Upper lobe of left lung (tissue), 4 donors: Measurements from ENCODE around the gene SACM1L.

Source experiments
- EP300 ChIP-seq, 4 donors: sonication (generic); formaldehyde crosslinking; IDR thresholded peaks; one replicate each; pipeline ENCODE4 v1.5.1; 2017; ENCODE audit warnings: antibody characterized with exemption in 4 of 4, control low read depth in 2 of 4
- POLR2AphosphoS5 ChIP-seq, 2 donors: sonication (generic); formaldehyde crosslinking; IDR thresholded peaks; one replicate each; pipeline ENCODE4 v1.5.1; 2017; ENCODE audit warnings: antibody characterized with exemption in 2 of 2
- TF ChIP-seq, protein P1 (sequence below), 6 experiments: fragments of 450-650 bp in 4 of 6; fragments of 200-600 bp in 2 of 6; sonication (generic) in 2 of 6; IDR thresholded peaks; one replicate each; pipeline ENCODE4 v1.5.1; 2016 to 2019; ENCODE audit warnings: antibody characterized with exemption in 6 of 6

DNA sequence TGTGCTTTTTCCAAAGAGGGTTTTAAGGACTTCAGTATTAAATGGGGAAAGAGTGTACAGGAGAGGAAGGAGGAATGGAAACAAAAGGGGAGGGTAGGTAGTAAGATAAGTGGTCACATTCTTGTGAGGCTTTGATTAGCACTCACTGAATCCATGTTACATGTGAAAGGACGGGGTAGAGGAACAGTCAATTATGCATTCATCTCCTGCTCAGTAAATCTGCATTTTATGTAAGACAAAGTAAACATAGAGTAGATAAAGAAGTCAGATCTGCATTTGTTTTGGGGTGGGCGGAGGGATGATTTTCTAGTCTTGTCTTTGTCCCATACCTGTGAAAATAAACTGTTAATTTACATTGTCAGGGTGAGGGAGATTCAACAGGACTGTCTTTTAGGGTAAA, 50.8 kb downstream of the SACM1L start:
- TF ChIP-seq, protein P1, sequence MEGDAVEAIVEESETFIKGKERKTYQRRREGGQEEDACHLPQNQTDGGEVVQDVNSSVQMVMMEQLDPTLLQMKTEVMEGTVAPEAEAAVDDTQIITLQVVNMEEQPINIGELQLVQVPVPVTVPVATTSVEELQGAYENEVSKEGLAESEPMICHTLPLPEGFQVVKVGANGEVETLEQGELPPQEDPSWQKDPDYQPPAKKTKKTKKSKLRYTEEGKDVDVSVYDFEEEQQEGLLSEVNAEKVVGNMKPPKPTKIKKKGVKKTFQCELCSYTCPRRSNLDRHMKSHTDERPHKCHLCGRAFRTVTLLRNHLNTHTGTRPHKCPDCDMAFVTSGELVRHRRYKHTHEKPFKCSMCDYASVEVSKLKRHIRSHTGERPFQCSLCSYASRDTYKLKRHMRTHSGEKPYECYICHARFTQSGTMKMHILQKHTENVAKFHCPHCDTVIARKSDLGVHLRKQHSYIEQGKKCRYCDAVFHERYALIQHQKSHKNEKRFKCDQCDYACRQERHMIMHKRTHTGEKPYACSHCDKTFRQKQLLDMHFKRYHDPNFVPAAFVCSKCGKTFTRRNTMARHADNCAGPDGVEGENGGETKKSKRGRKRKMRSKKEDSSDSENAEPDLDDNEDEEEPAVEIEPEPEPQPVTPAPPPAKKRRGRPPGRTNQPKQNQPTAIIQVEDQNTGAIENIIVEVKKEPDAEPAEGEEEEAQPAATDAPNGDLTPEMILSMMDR (IDR thresholded peaks at IDR 0.05): no peak
- no peak for TF ChIP-seq EP300 (IDR thresholded peaks at IDR 0.05)
- no peak for TF ChIP-seq POLR2AphosphoS5 (IDR thresholded peaks at IDR 0.05)
